Measurements from ENCODE around the gene MED12L. TPM values are rescaled to one million over a fixed set of nuclear protein-coding genes. Genes with fewer than 3 reads are reported as not detected.

Gene MED12L
- total RNA-seq, 6 donors from 2014 or later, result 0.27 to 1.5 (median 0.31) TPM; not detected in 2

DNA sequence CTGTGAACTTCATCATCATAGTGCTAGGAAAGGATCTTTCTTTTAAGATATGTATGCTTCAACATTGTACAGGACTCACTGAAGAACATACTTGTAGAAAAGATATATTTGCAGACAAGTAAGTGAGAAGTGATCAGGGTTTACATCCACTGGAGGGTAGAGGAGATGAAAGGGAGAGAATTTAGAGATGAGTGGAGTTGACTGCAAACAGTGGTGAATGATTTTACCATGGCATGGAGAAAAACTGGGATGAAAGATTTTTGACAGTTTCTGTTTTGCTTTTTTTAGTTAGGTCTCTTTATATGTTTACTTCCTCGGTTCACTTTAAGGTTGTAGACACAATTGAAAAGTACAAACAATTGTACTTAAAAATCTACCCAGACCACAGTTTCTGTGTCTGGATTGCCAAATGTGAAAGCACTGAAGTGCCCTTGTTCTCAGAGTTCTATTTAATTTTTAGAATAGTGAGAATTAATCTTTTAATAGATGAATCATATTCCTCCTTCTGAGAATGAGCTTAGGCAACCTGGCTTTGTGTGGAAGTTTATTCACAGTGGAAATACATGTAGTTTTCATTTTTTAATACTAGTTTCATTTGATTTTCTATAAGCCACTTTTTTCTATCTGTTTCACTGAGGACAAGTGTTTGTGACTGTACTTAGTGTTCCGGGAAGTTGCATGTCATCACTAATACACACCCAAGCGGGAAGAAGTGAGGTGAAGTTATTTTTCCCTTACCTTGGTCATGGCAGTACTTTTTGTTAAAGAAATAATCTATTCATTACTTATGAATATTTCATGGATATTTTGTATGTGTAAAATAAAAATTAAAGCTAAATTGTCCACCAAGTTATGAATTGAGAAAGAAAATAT lies 119.3 kb downstream of the MED12L start:
- no peaks in the 10 kb centered on the region for H3K36me3 ChIP-seq
- TF ChIP-seq POLR2A (IDR thresholded peaks at IDR 0.05) (peak in 1 of 4 donors; percentile 11), EP300 (IDR thresholded peaks at IDR 0.05) (peak in 1 of 4 donors; percentile 52), POLR2AphosphoS5 (IDR thresholded peaks at IDR 0.05) (no peak)
- TF ChIP-seq, protein P1, sequence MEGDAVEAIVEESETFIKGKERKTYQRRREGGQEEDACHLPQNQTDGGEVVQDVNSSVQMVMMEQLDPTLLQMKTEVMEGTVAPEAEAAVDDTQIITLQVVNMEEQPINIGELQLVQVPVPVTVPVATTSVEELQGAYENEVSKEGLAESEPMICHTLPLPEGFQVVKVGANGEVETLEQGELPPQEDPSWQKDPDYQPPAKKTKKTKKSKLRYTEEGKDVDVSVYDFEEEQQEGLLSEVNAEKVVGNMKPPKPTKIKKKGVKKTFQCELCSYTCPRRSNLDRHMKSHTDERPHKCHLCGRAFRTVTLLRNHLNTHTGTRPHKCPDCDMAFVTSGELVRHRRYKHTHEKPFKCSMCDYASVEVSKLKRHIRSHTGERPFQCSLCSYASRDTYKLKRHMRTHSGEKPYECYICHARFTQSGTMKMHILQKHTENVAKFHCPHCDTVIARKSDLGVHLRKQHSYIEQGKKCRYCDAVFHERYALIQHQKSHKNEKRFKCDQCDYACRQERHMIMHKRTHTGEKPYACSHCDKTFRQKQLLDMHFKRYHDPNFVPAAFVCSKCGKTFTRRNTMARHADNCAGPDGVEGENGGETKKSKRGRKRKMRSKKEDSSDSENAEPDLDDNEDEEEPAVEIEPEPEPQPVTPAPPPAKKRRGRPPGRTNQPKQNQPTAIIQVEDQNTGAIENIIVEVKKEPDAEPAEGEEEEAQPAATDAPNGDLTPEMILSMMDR (IDR thresholded peaks at IDR 0.05), result no peak
- no peaks in the 10 kb centered on the region for H3K27me3 ChIP-seq
- H3K4me3 ChIP-seq, result no peak overlapping the region
- WGBS, 2 donors, result 49 to 64% methylated on average over 3 of the region's 3 CpGs
- peak overlapping the region in 3 of 4 donors; percentile 13 to 48 (median 16) for H3K27ac ChIP-seq
- peaks cover 0 to 7% (median 4%) of the 10 kb centered on the region in 4 donors for H3K4me1 ChIP-seq
- DNase-seq (no peak), ATAC-seq (ENCODE audit: low FRiP score in 2 of 2) (no peak)
- no peaks in the 10 kb centered on the region for H3K9me3 ChIP-seq

DNA sequence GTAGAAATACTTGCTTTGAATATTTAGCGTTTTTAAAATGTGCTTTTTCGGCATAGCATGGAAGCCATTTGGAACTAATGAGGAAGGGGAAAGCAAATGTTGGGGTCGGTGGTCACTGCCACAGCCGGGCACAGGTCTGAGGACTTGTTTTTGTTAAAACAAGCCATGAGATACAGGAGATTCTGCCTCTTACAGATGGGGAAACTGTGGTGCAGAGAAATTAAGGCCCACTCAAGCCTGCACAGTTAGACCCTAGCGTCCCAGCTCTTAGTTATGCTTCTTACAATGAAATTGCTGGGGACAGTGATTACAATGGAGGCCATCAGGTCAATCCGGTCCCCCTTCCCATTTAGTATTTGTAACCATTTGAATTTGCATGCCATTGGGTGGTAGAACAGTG lies 120.0 kb downstream of the MED12L start:
- ATAC-seq (ENCODE audit: low FRiP score in 2 of 2) (no peak), DNase-seq (no peak)
- peak overlapping the region in 1 of 4 donors; percentile 8 for H3K27ac ChIP-seq
- peaks cover 0 to 8% (median 5%) of the 10 kb centered on the region in 4 donors for H3K4me1 ChIP-seq
- TF ChIP-seq, protein P1 (IDR thresholded peaks at IDR 0.05), result no peak
- TF ChIP-seq POLR2A (IDR thresholded peaks at IDR 0.05), result no peak
- no peak for TF ChIP-seq POLR2AphosphoS5 (IDR thresholded peaks at IDR 0.05)
- TF ChIP-seq EP300 (IDR thresholded peaks at IDR 0.05), result no peak
- no peaks in the 10 kb centered on the region for H3K36me3 ChIP-seq
- H3K9me3 ChIP-seq, result no peaks in the 10 kb centered on the region
- WGBS, 2 donors, result 92 to 93% methylated on average over 6 of the region's 6 CpGs
- H3K4me3 ChIP-seq, result no peak overlapping the region
- H3K27me3 ChIP-seq, result no peaks in the 10 kb centered on the region

DNA sequence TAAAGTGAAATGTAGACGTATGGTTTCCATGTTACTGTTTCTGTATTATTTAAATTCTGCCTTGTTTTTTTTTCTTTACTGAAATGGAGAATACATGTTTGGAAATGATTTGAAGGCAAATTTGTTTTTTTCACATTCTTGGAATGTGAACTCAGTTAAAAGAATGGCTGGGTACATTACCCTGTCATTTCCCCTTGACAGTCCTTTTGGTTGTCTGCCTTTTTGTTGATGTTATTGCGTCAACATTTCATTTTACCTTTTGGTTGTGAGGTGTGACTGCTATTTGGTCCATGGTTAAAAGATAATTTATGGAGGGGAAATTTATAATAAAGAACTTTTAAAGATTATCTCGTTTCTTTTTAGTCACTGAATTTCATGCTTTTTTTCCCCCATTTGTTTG lies 120.7 kb downstream of the MED12L start:
- Histone ChIP-seq H3K36me3 (no peaks in the 10 kb centered on the region), H3K4me3 (no peak overlapping the region), H3K27ac (no peak overlapping the region), H3K27me3 (no peaks in the 10 kb centered on the region), H3K4me1 (peaks cover 0 to 15% (median 5%) of the 10 kb centered on the region in 4 donors), H3K9me3 (no peaks in the 10 kb centered on the region)
- TF ChIP-seq POLR2AphosphoS5 (IDR thresholded peaks at IDR 0.05) (no peak), POLR2A (IDR thresholded peaks at IDR 0.05) (no peak), EP300 (IDR thresholded peaks at IDR 0.05) (no peak)
- TF ChIP-seq, protein P1 (IDR thresholded peaks at IDR 0.05), result no peak
- ATAC-seq (ENCODE audit: low FRiP score in 2 of 2) (no peak), DNase-seq (no peak)
- 83 to 85% methylated on average over 3 of the region's 3 CpGs for WGBS, 2 donors

DNA sequence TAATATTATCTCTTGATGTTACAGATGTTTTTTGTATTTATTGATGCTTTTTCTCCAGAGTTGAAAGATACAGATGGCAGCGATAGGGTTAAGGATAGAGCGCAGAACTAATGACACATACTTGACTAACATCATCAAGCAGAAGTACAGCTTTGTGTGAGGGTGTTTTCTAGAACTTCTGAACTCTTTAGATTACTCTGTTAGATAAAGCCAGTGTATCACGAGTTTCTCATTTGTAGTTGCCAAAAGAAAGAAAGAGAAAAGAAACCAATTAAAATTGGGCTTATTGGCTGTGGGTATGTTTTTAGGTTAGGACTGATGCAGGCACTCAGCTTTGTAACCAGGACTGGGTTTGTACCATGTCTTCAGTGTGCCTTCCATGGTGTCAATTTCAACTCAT lies 124.2 kb downstream of the MED12L start:
- whole genome bisulfite sequencing, 2 donors, result 86% methylated on average over 3 of the region's 3 CpGs
- Histone ChIP-seq H3K27me3 (no peaks in the 10 kb centered on the region), H3K4me1 (peaks cover 0 to 17% (median 2%) of the 10 kb centered on the region in 4 donors), H3K27ac (no peak overlapping the region), H3K36me3 (no peaks in the 10 kb centered on the region), H3K4me3 (no peak overlapping the region), H3K9me3 (no peaks in the 10 kb centered on the region)
- DNase-seq (no peak), ATAC-seq (ENCODE audit: low FRiP score in 2 of 2) (no peak)
- TF ChIP-seq, protein P1 (IDR thresholded peaks at IDR 0.05), result no peak
- no peak for TF ChIP-seq POLR2A (IDR thresholded peaks at IDR 0.05)

Measured in upper lobe of left lung (tissue), 6 donors.